Brain microvascular endothelial cell (primary cell): ENCODE measurements around the gene SIVA1.
"Not testable (repeated sequence)": the region's sequence is repeated elsewhere in the genome, so short reads cannot be mapped to it uniquely, and the experiment has no call there.

Source experiments
- DNase-seq: peaks from one replicate; pipeline ENCODE4 v3.0.0-alpha.2; 2020
- H3K27ac ChIP-seq: fragments of 250-450 bp; sonication (Bioruptor Pico); 2 replicates; pipeline ENCODE4 v1.5.1; 2020; ENCODE audit warnings: mild to moderate bottlenecking, moderate library complexity
- H3K27me3 ChIP-seq: fragments of 250-450 bp; sonication (Bioruptor Pico); replicated peaks from 2 replicates; pipeline ENCODE4 v1.5.1; 2020; ENCODE audit warnings: mild to moderate bottlenecking
- H3K36me3 ChIP-seq: fragments of 250-450 bp; sonication (Bioruptor Pico); replicated peaks from 2 replicates; pipeline ENCODE4 v1.5.1; 2020; ENCODE audit warnings: mild to moderate bottlenecking
- H3K4me3 ChIP-seq: 2 replicates; pipeline ENCODE4 v1.5.1; 2011; ENCODE audit warnings: low read depth, mild to moderate bottlenecking, control low read depth, low read length, moderate library complexity
- CTCF ChIP-seq: IDR thresholded peaks from 2 replicates; pipeline ENCODE4 v1.5.1; 2011; ENCODE audit warnings: low read depth, mild to moderate bottlenecking, moderate library complexity, low read length, control low read depth, inconsistent platforms; ENCODE audit errors: missing control alignments
- in situ Hi-C: cut with HindIII; loops from 2 replicates; pipeline ENCODE4 v1.10.0; 2017; ENCODE audit warnings: low sequenced_read_pairs, low pct_ligation_motif_present

SIVA1 gene

GRCh38 chr14:104728631-104729030 lies 24.3 kb upstream of the SIVA1 start:
- H3K27me3 ChIP-seq: no peaks in the 10 kb centered on the region
- in situ Hi-C loops: no loop called here
- no peak for TF ChIP-seq CTCF
- no peak overlapping the region for H3K27ac ChIP-seq
- no peaks in the 10 kb centered on the region for H3K36me3 ChIP-seq
- no peak for DNase-seq
- no peak overlapping the region for H3K4me3 ChIP-seq

- H3K36me3 ChIP-seq, H3K27me3 ChIP-seq, DNase-seq, in situ Hi-C loops, H3K27ac ChIP-seq, H3K4me3 ChIP-seq: not testable (repeated sequence)
These were observed 23.6 kb upstream of the SIVA1 start for GRCh38 chr14:104729176-104729834.

GRCh38 chr14:104729835-104730181 lies 23.1 kb upstream of the SIVA1 start:
- Histone ChIP-seq H3K27ac (no peak overlapping the region), H3K27me3 (no peaks in the 10 kb centered on the region), H3K36me3 (no peaks in the 10 kb centered on the region), H3K4me3 (no peak overlapping the region)
- DNase-seq: no peak
- in situ Hi-C loops: no loop called here
- no peak for TF ChIP-seq CTCF

GRCh38 chr14:104730487-104730886 lies 22.5 kb upstream of the SIVA1 start:
- Histone ChIP-seq H3K27me3 (no peaks in the 10 kb centered on the region), H3K4me3 (no peak overlapping the region), H3K27ac (no peak overlapping the region), H3K36me3 (no peaks in the 10 kb centered on the region)
- in situ Hi-C loops: no loop called here
- DNase-seq: no peak
- no peak for TF ChIP-seq CTCF

GRCh38 chr14:104731320-104732294 lies 21.3 kb upstream of the SIVA1 start:
- TF ChIP-seq CTCF: peak; percentile 70
- in situ Hi-C loops: no loop called here
- H3K36me3 ChIP-seq: no peaks in the 10 kb centered on the region
- no peak for DNase-seq
- H3K27me3 ChIP-seq: no peaks in the 10 kb centered on the region
- no peak overlapping the region for H3K27ac ChIP-seq
- no peak overlapping the region for H3K4me3 ChIP-seq

GRCh38 chr14:104732355-104732804 lies 20.6 kb upstream of the SIVA1 start:
- no peaks in the 10 kb centered on the region for H3K27me3 ChIP-seq
- in situ Hi-C loops: no loop called here
- H3K4me3 ChIP-seq: no peak overlapping the region
- no peak for DNase-seq
- no peak overlapping the region for H3K27ac ChIP-seq
- TF ChIP-seq CTCF: no peak
- H3K36me3 ChIP-seq: no peaks in the 10 kb centered on the region
